Panc1 (cell line): ENCODE data around the gene MRPL48. TPM values are rescaled to one million over a fixed set of nuclear protein-coding genes. Genes with fewer than 3 reads are reported as not detected.

Source experiments
- ATAC-seq: fragments of 200-7000 bp; cut with Tn5 transposase; 2 replicates; pipeline ENCODE4 v1.9.1; 2020; ENCODE audit warnings: mild to moderate bottlenecking, moderate library complexity
- BruUV-seq: library from RNA; stranded (reverse); fragments of 400-500 nt; replicated peaks from 2 replicates; lab custom pipeline; 2021; lab: Mats Ljungman, UMichigan
- CTCF ChIA-PET: fragments of 300-600 bp; sonication (Branson Sonifier 250); formaldehyde crosslinking; loops from one replicate; lab custom pipeline; 2022; ENCODE audit warnings: antibody characterized with exemption; lab: Charles Lee
- POLR2A ChIA-PET: fragments of 300-600 bp; sonication (Branson Sonifier 250); formaldehyde crosslinking; loops from one replicate; lab custom pipeline; 2022; ENCODE audit warnings: antibody characterized with exemption; lab: Charles Lee
- DNase-seq: peaks from one replicate; pipeline ENCODE4 v3.0.0-alpha.2; 2010; ENCODE audit warnings: low read depth, low spot score
- H3K27ac ChIP-seq: 2 replicates; pipeline ENCODE4 v1.5.1; 2011; ENCODE audit warnings: mild to moderate bottlenecking, low read length, inconsistent platforms
- H3K27me3 ChIP-seq: fragments of 200-500 bp; sonication (Bioruptor generic); 2 replicates; pipeline ENCODE4 v1.6.0; 2014; ENCODE audit warnings: low read length, inconsistent platforms; ENCODE audit not compliant: control insufficient read depth, insufficient read depth
- H3K36me3 ChIP-seq: fragments of 200-500 bp; sonication (Bioruptor generic); 2 replicates; pipeline ENCODE4 v1.5.1; 2014; ENCODE audit warnings: inconsistent platforms, mild to moderate bottlenecking, low read length, moderate library complexity; ENCODE audit not compliant: control insufficient read depth, insufficient read depth
- H3K4me1 ChIP-seq: 2 replicates; pipeline ENCODE4 v1.5.1; 2011; ENCODE audit warnings: inconsistent platforms, mild to moderate bottlenecking, low read length, moderate library complexity; ENCODE audit not compliant: control insufficient read depth, insufficient read depth
- H3K4me3 ChIP-seq, 2 experiments: 2 replicates each; pipeline ENCODE4 v1.5.1; 2011 to 2012; ENCODE audit warnings: low read depth in 2 of 2, low read length in 2 of 2, mild to moderate bottlenecking in 2 of 2, inconsistent platforms in 1 of 2, moderate library complexity in 1 of 2
- H3K9me3 ChIP-seq: fragments of 200-500 bp; sonication (Bioruptor generic); 2 replicates; pipeline ENCODE4 v1.5.1; 2014; ENCODE audit warnings: low read depth, mild to moderate bottlenecking, inconsistent platforms, low read length, moderate library complexity; ENCODE audit not compliant: control insufficient read depth, insufficient read depth
- POLR2AphosphoS5 ChIP-seq: IDR thresholded peaks from 2 replicates; pipeline ENCODE4 v1.6.1; 2012; ENCODE audit warnings: mild to moderate bottlenecking, low read depth, low read length, moderate library complexity
- SIN3A ChIP-seq: IDR thresholded peaks from 2 replicates; pipeline ENCODE4 v1.6.1; 2012; ENCODE audit warnings: low read depth, mild to moderate bottlenecking, low read length, moderate library complexity, borderline replicate concordance; ENCODE audit not compliant: insufficient read depth
- TCF7L2 ChIP-seq: IDR thresholded peaks from 2 replicates; pipeline ENCODE4 v1.6.1; 2011; ENCODE audit warnings: mild to moderate bottlenecking, low read depth, low read length, inconsistent platforms
- in situ Hi-C: cut with HindIII; loops from 2 replicates; pipeline ENCODE4 v1.10.0; 2016; ENCODE audit warnings: low sequenced_read_pairs, low pct_unique_long_range_greater_than_20kb
- intact Hi-C: fragments of 100-400 bp; cut with micrococcal nuclease; formaldehyde crosslinking; loops from one replicate; pipeline ENCODE4 v1.10.0; 2022; ENCODE audit not compliant: unreplicated experiment
- total RNA-seq: library from RNA; stranded (reverse); gene quantifications from one replicate; pipeline ENCODE4 v1.2.1, GENCODE V29; 2021; ENCODE audit not compliant: unreplicated experiment
- TF ChIP-seq, protein P1 (sequence below), 2 experiments: IDR thresholded peaks; 2 replicates each; pipeline ENCODE4 v1.6.1; 2011 to 2012; ENCODE audit warnings: low read depth in 2 of 2, control low read depth in 1 of 2, low read length in 1 of 2, mild to moderate bottlenecking in 1 of 2, moderate library complexity in 1 of 2; ENCODE audit not compliant: insufficient read depth in 1 of 2
- TF ChIP-seq, protein P2 (sequence below): fragments of 450-650 bp; IDR thresholded peaks from 2 replicates; pipeline ENCODE4 v1.5.1; 2017; ENCODE audit warnings: mild to moderate bottlenecking

MRPL48 gene
- total RNA-seq, 1 experiment from 2014 or later = 42.0 TPM

- peak; percentile 45 for ATAC-seq
- in situ Hi-C loops = no loop called here
- no peaks in the 10 kb centered on the region for H3K27me3 ChIP-seq
- peaks cover 19% of the 10 kb centered on the region; the same call in 1 of the 2 replicates for H3K4me1 ChIP-seq
- BruUV-seq = TSS peak; percentile 72
- 0 out of 2 replicates have a peak, but pooled peaks have one; percentile 37 for TF ChIP-seq SIN3A
- no peak for TF ChIP-seq TCF7L2
- TF ChIP-seq, protein P1, sequence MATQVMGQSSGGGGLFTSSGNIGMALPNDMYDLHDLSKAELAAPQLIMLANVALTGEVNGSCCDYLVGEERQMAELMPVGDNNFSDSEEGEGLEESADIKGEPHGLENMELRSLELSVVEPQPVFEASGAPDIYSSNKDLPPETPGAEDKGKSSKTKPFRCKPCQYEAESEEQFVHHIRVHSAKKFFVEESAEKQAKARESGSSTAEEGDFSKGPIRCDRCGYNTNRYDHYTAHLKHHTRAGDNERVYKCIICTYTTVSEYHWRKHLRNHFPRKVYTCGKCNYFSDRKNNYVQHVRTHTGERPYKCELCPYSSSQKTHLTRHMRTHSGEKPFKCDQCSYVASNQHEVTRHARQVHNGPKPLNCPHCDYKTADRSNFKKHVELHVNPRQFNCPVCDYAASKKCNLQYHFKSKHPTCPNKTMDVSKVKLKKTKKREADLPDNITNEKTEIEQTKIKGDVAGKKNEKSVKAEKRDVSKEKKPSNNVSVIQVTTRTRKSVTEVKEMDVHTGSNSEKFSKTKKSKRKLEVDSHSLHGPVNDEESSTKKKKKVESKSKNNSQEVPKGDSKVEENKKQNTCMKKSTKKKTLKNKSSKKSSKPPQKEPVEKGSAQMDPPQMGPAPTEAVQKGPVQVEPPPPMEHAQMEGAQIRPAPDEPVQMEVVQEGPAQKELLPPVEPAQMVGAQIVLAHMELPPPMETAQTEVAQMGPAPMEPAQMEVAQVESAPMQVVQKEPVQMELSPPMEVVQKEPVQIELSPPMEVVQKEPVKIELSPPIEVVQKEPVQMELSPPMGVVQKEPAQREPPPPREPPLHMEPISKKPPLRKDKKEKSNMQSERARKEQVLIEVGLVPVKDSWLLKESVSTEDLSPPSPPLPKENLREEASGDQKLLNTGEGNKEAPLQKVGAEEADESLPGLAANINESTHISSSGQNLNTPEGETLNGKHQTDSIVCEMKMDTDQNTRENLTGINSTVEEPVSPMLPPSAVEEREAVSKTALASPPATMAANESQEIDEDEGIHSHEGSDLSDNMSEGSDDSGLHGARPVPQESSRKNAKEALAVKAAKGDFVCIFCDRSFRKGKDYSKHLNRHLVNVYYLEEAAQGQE (IDR thresholded peaks at IDR 0.05; ENCODE audit: insufficient read depth in 1 of 2, low read depth in 2 of 2, low read length in 1 of 2) = no peak
- TF ChIP-seq, protein P2, sequence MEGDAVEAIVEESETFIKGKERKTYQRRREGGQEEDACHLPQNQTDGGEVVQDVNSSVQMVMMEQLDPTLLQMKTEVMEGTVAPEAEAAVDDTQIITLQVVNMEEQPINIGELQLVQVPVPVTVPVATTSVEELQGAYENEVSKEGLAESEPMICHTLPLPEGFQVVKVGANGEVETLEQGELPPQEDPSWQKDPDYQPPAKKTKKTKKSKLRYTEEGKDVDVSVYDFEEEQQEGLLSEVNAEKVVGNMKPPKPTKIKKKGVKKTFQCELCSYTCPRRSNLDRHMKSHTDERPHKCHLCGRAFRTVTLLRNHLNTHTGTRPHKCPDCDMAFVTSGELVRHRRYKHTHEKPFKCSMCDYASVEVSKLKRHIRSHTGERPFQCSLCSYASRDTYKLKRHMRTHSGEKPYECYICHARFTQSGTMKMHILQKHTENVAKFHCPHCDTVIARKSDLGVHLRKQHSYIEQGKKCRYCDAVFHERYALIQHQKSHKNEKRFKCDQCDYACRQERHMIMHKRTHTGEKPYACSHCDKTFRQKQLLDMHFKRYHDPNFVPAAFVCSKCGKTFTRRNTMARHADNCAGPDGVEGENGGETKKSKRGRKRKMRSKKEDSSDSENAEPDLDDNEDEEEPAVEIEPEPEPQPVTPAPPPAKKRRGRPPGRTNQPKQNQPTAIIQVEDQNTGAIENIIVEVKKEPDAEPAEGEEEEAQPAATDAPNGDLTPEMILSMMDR = no peak
- intact Hi-C loops = loop anchor here (10.0 kb wide), 1 partner anchor 175 kb away; no protein-coding TSS in a partner anchor
- CTCF ChIA-PET = interaction anchor here (0.6 kb wide), 1 partner anchor 980 kb away, joined by 9 read pairs; no protein-coding TSS in a partner anchor
- H3K36me3 ChIP-seq = no peaks in the 10 kb centered on the region
- POLR2A ChIA-PET = interaction anchor here (0.9 to 1.7 kb wide), 3 partner anchors 16 to 127 kb away, joined by 3 to 9 read pairs (median 5); no protein-coding TSS in a partner anchor
- no peaks in the 10 kb centered on the region for H3K9me3 ChIP-seq
- H3K27ac ChIP-seq = peak overlapping the region; percentile 65
- H3K4me3 ChIP-seq = peak overlapping the region; percentile 58 to 85
- no peak for DNase-seq
Measured at GRCh38 chr11:73760135-73760678, 27.5 kb upstream of the MRPL48 start.

GRCh38 chr11:73760679-73761402 lies 26.8 kb upstream of the MRPL48 start, which contains the start of gene RAB6A:
Gene RAB6A (minus strand): TSS chr11:73761074. CDS start chr11:73760635, 439 bp downstream.
- no peaks in the 10 kb centered on the region for H3K36me3 ChIP-seq
- intact Hi-C loops = loop anchor here (10.0 kb wide), 1 partner anchor 174 kb away; no protein-coding TSS in a partner anchor
- ATAC-seq (peak; percentile 95), DNase-seq (peak; percentile 95)
- no peaks in the 10 kb centered on the region for H3K9me3 ChIP-seq
- H3K27me3 ChIP-seq = no peaks in the 10 kb centered on the region; the same call in 1 of the 2 replicates
- CTCF ChIA-PET = interaction anchor here (0.5 to 0.6 kb wide), 2 partner anchors 38 to 405 kb away, joined by 3 to 5 read pairs; no protein-coding TSS in a partner anchor
- peak within 1 kb of the TSS; percentile 89 for H3K27ac ChIP-seq
- H3K4me1 ChIP-seq = peaks cover 19% of the 10 kb centered on the region; the same call in 1 of the 2 replicates
- H3K4me3 ChIP-seq = peak within 1 kb of the TSS; percentile 58 to 85
- POLR2A ChIA-PET = interaction anchor here (0.5 to 1.7 kb wide), 4 partner anchors 16 to 126 kb away, joined by 3 to 9 read pairs (median 5); no protein-coding TSS in a partner anchor
- in situ Hi-C loops = no loop called here
- TF ChIP-seq TCF7L2 (peak; percentile 57; the same call in 1 of the 2 replicates), SIN3A (peak; percentile 70; the same call in 1 of the 2 replicates), POLR2AphosphoS5 (no peak; the same call in 1 of the 2 replicates)
- TF ChIP-seq, protein P1 (IDR thresholded peaks at IDR 0.05; ENCODE audit: insufficient read depth in 1 of 2, low read depth in 2 of 2, low read length in 1 of 2) = peak in 1 of 2 experiments; percentile 79; a peak in 2 of 4 replicates
- no TSS peak for BruUV-seq
